ENCODE results near the gene SOX21.
"Not testable (repeated sequence)": the region's sequence is repeated elsewhere in the genome, so short reads cannot be mapped to it uniquely, and the experiment has no call there.

Gene SOX21

GRCh38 chr13:94718697-94719096 lies 6.4 kb upstream of the SOX21 start:
- H3K4me3 ChIP-seq (ENCODE audit: low read length); H3K9ac ChIP-seq (ENCODE audit: low read depth, low read length); H3K4me1 ChIP-seq (ENCODE audit: control insufficient read depth, insufficient read depth, low read length); H3K4me2 ChIP-seq (ENCODE audit: low read length); H3K9me3 ChIP-seq (replicated peaks; ENCODE audit: low read length); H3K36me3 ChIP-seq (ENCODE audit: insufficient read depth, low read length): not testable (repeated sequence)
- peaks cover 53% of the 10 kb centered on the region for H3K27me3 ChIP-seq (ENCODE audit: control insufficient read depth, insufficient read depth, low read length)

- no peaks in the 10 kb centered on the region for H3K9me3 ChIP-seq (replicated peaks; ENCODE audit: low read length)
- no peaks in the 10 kb centered on the region for H3K36me3 ChIP-seq (ENCODE audit: insufficient read depth, low read length)
- peaks cover 3% of the 10 kb centered on the region for H3K4me1 ChIP-seq (ENCODE audit: control insufficient read depth, insufficient read depth, low read length)
- H3K4me2 ChIP-seq (ENCODE audit: low read length), result no peak overlapping the region
- peaks cover 58% of the 10 kb centered on the region for H3K27me3 ChIP-seq (ENCODE audit: control insufficient read depth, insufficient read depth, low read length)
- no peak overlapping the region for H3K4me3 ChIP-seq (ENCODE audit: low read length)
- no peak overlapping the region for H3K9ac ChIP-seq (ENCODE audit: low read depth, low read length)
Observed at GRCh38 chr13:94717916-94718315, 5.6 kb upstream of the SOX21 start.

GRCh38 chr13:94716016-94716415 lies 3.7 kb upstream of the SOX21 start:
- no peak overlapping the region for H3K9ac ChIP-seq (ENCODE audit: low read depth, low read length)
- H3K4me3 ChIP-seq (ENCODE audit: low read length), result no peak overlapping the region
- H3K36me3 ChIP-seq (ENCODE audit: insufficient read depth, low read length), result no peaks in the 10 kb centered on the region
- peaks cover 63% of the 10 kb centered on the region for H3K27me3 ChIP-seq (ENCODE audit: control insufficient read depth, insufficient read depth, low read length)
- H3K4me2 ChIP-seq (ENCODE audit: low read length), result no peak overlapping the region
- peaks cover 18% of the 10 kb centered on the region for H3K4me1 ChIP-seq (ENCODE audit: control insufficient read depth, insufficient read depth, low read length)
- no peaks in the 10 kb centered on the region for H3K9me3 ChIP-seq (replicated peaks; ENCODE audit: low read length)

GRCh38 chr13:94713561-94714182 lies 1.3 kb upstream of the SOX21 start:
- Histone ChIP-seq H3K9me3 (replicated peaks; ENCODE audit: low read length) (no peaks in the 10 kb centered on the region), H3K4me3 (ENCODE audit: low read length) (peak overlapping the region; percentile 62), H3K36me3 (ENCODE audit: insufficient read depth, low read length) (no peaks in the 10 kb centered on the region), H3K4me2 (ENCODE audit: low read length) (no peak overlapping the region), H3K9ac (ENCODE audit: low read depth, low read length) (no peak overlapping the region), H3K4me1 (ENCODE audit: control insufficient read depth, insufficient read depth, low read length) (peaks cover 21% of the 10 kb centered on the region), H3K27me3 (ENCODE audit: control insufficient read depth, insufficient read depth, low read length) (peaks cover 84% of the 10 kb centered on the region)

GRCh38 chr13:94712812-94713560 lies 641 bp upstream of the SOX21 start:
- Histone ChIP-seq H3K36me3 (ENCODE audit: insufficient read depth, low read length) (no peaks in the 10 kb centered on the region), H3K27me3 (ENCODE audit: control insufficient read depth, insufficient read depth, low read length) (peaks cover 90% of the 10 kb centered on the region), H3K4me1 (ENCODE audit: control insufficient read depth, insufficient read depth, low read length) (peaks cover 21% of the 10 kb centered on the region), H3K9ac (ENCODE audit: low read depth, low read length) (no peak overlapping the region), H3K4me3 (ENCODE audit: low read length) (peak overlapping the region; percentile 62), H3K9me3 (replicated peaks; ENCODE audit: low read length) (no peaks in the 10 kb centered on the region), H3K4me2 (ENCODE audit: low read length) (peak overlapping the region; percentile 78)

GRCh38 chr13:94711561-94712286 lies 621 bp downstream of the SOX21 start:
- Histone ChIP-seq H3K4me3 (ENCODE audit: low read length) (peak overlapping the region; percentile 62), H3K4me2 (ENCODE audit: low read length) (peak overlapping the region; percentile 78), H3K36me3 (ENCODE audit: insufficient read depth, low read length) (no peaks in the 10 kb centered on the region), H3K4me1 (ENCODE audit: control insufficient read depth, insufficient read depth, low read length) (peaks cover 27% of the 10 kb centered on the region), H3K27me3 (ENCODE audit: control insufficient read depth, insufficient read depth, low read length) (peaks cover 90% of the 10 kb centered on the region), H3K9me3 (replicated peaks; ENCODE audit: low read length) (no peaks in the 10 kb centered on the region), H3K9ac (ENCODE audit: low read depth, low read length) (no peak overlapping the region)

GRCh38 chr13:94710881-94711560 lies 1.3 kb downstream of the SOX21 start:
- Histone ChIP-seq H3K36me3 (ENCODE audit: insufficient read depth, low read length) (no peaks in the 10 kb centered on the region), H3K9ac (ENCODE audit: low read depth, low read length) (no peak overlapping the region), H3K27me3 (ENCODE audit: control insufficient read depth, insufficient read depth, low read length) (peaks cover 90% of the 10 kb centered on the region), H3K4me3 (ENCODE audit: low read length) (peak overlapping the region; percentile 51), H3K9me3 (replicated peaks; ENCODE audit: low read length) (no peaks in the 10 kb centered on the region), H3K4me1 (ENCODE audit: control insufficient read depth, insufficient read depth, low read length) (peaks cover 27% of the 10 kb centered on the region), H3K4me2 (ENCODE audit: low read length) (peak overlapping the region; percentile 78)

GRCh38 chr13:94710065-94710781 lies 2.1 kb downstream of the SOX21 start:
- Histone ChIP-seq H3K9ac (ENCODE audit: low read depth, low read length) (no peak overlapping the region), H3K4me2 (ENCODE audit: low read length) (no peak overlapping the region), H3K4me1 (ENCODE audit: control insufficient read depth, insufficient read depth, low read length) (peaks cover 27% of the 10 kb centered on the region), H3K4me3 (ENCODE audit: low read length) (no peak overlapping the region), H3K27me3 (ENCODE audit: control insufficient read depth, insufficient read depth, low read length) (peaks cover 94% of the 10 kb centered on the region), H3K9me3 (replicated peaks; ENCODE audit: low read length) (no peaks in the 10 kb centered on the region), H3K36me3 (ENCODE audit: insufficient read depth, low read length) (no peaks in the 10 kb centered on the region)

GRCh38 chr13:94709001-94709834 lies 3.1 kb downstream of the SOX21 start:
- Histone ChIP-seq H3K4me3 (ENCODE audit: low read length) (no peak overlapping the region), H3K36me3 (ENCODE audit: insufficient read depth, low read length) (no peaks in the 10 kb centered on the region), H3K9me3 (replicated peaks; ENCODE audit: low read length) (no peaks in the 10 kb centered on the region), H3K4me1 (ENCODE audit: control insufficient read depth, insufficient read depth, low read length) (peaks cover 27% of the 10 kb centered on the region), H3K9ac (ENCODE audit: low read depth, low read length) (no peak overlapping the region), H3K27me3 (ENCODE audit: control insufficient read depth, insufficient read depth, low read length) (peaks cover 94% of the 10 kb centered on the region), H3K4me2 (ENCODE audit: low read length) (no peak overlapping the region)

GRCh38 chr13:94708031-94708859 lies 4.1 kb downstream of the SOX21 start:
- Histone ChIP-seq H3K9me3 (replicated peaks; ENCODE audit: low read length) (no peaks in the 10 kb centered on the region), H3K36me3 (ENCODE audit: insufficient read depth, low read length) (no peaks in the 10 kb centered on the region), H3K4me1 (ENCODE audit: control insufficient read depth, insufficient read depth, low read length) (peaks cover 27% of the 10 kb centered on the region), H3K27me3 (ENCODE audit: control insufficient read depth, insufficient read depth, low read length) (peaks cover 96% of the 10 kb centered on the region), H3K9ac (ENCODE audit: low read depth, low read length) (no peak overlapping the region), H3K4me2 (ENCODE audit: low read length) (peak overlapping the region; percentile 59), H3K4me3 (ENCODE audit: low read length) (no peak overlapping the region)

All from skeletal muscle satellite cell (primary cell).